ENCODE data around the gene TCF23. TPM values are rescaled to one million over a fixed set of nuclear protein-coding genes. Genes with fewer than 3 reads are reported as not detected.

The TCF23 gene
- total RNA-seq, 4 donors from 2014 or later: 0.12 to 0.56 TPM; not detected in 2

DNA sequence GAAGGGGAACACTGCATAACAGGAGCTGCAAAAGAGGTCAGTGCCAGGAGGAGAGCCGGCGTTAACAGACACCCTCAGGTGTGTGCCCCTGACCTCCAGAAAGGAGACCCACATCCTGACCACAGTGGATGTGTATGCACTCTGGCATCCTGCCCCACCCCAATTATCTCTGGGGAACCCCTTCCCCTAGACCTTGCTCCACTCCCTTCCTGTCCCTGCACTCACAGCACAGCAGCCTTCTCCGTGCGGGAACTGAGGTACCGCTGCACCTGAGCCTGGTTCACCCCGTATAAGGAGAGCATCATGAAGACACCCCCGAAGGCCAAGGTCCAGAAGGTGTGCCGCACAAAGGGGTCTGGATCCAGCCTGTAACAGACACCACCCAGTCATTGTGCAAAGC, 55.8 kb downstream of the TCF23 start:
- TF ChIP-seq, protein P1, sequence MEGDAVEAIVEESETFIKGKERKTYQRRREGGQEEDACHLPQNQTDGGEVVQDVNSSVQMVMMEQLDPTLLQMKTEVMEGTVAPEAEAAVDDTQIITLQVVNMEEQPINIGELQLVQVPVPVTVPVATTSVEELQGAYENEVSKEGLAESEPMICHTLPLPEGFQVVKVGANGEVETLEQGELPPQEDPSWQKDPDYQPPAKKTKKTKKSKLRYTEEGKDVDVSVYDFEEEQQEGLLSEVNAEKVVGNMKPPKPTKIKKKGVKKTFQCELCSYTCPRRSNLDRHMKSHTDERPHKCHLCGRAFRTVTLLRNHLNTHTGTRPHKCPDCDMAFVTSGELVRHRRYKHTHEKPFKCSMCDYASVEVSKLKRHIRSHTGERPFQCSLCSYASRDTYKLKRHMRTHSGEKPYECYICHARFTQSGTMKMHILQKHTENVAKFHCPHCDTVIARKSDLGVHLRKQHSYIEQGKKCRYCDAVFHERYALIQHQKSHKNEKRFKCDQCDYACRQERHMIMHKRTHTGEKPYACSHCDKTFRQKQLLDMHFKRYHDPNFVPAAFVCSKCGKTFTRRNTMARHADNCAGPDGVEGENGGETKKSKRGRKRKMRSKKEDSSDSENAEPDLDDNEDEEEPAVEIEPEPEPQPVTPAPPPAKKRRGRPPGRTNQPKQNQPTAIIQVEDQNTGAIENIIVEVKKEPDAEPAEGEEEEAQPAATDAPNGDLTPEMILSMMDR (IDR thresholded peaks at IDR 0.05): no peak
- no peak for ATAC-seq (ENCODE audit: low FRiP score)
- no peak for DNase-seq (ENCODE audit: low spot score)

DNA sequence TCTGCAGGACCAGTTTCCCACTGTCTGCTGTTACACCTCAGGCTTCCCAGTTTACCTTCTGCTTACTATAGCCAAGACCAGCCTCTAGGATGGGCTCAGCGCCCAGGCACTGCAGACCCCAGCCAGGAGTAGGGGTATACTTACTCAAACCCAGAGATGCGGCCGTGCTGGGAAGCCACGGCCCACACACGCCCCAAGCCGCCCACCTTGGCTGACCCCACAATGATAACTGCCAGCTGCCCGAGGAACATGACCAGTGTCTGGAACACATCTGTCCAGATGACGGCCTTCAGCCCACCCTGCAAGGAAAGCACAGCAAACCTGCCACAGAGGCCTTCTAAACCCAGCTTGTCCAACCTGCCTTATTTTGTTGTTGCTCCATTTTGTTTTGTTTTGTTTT, 56.4 kb downstream of the TCF23 start:
- TF ChIP-seq, protein P1 (IDR thresholded peaks at IDR 0.05): no peak
- DNase-seq (ENCODE audit: low spot score): no peak
- ATAC-seq (ENCODE audit: low FRiP score): no peak

DNA sequence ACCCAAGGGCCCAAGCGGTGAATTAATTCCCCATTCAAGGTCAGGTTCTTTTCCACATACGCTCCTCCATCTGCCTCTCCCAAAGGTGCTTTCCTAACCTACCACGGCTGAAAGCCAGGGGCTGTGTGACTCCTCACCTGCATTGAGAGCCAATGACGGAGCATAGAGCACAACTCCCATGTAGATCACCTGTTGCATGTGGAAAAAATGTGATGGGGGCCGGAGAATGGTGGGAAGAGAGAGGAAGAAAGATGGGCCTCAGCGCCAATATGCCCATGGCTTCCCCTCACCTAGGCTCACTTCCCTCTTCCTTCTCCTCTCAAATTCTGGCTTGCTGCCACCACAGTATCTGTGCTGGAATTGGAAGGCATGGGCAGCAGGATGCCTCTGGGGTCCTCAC, 57.5 kb downstream of the TCF23 start:
- ATAC-seq (ENCODE audit: low FRiP score): no peak
- DNase-seq (ENCODE audit: low spot score): no peak
- TF ChIP-seq, protein P1 (IDR thresholded peaks at IDR 0.05): no peak

Other genes starting within 250 kb of the TCF23 start
- gene MAPRE3, start 178.4 kb upstream of the TCF23 start, total RNA-seq: 10 to 100 TPM; 11.5 to 24.2 (median 12.3) TPM
- 10 to 100 TPM; 52.4 to 76.0 (median 64.7) TPM for gene TMEM214, start 116.0 kb upstream of the TCF23 start, total RNA-seq
- 10 to 100 TPM in 2 of 4 donors, 1 to 10 TPM in 2; 6.8 to 14.4 (median 10.3) TPM for gene AGBL5, start 97.3 kb upstream of the TCF23 start, total RNA-seq
- gene OST4, start 77.3 kb upstream of the TCF23 start, total RNA-seq: 100 to 1,000 TPM; 221 to 396 (median 282) TPM
- gene EMILIN1, start 70.4 kb upstream of the TCF23 start, total RNA-seq: 10 to 100 TPM; 27.5 to 62.7 (median 41.2) TPM
- 1 to 10 TPM; 1.6 to 3.3 (median 2.1) TPM for gene KHK, start 62.2 kb upstream of the TCF23 start, total RNA-seq
- gene CGREF1, start 29.9 kb upstream of the TCF23 start, total RNA-seq: 1 to 10 TPM; 1.3 to 9.3 (median 5.5) TPM
- 1 to 10 TPM in 1 of 4 donors, under 1 TPM in 2, not detected in 1; 0.50 to 1.1 (median 0.65) TPM for gene ABHD1, start 25.2 kb upstream of the TCF23 start, total RNA-seq
- 10 to 100 TPM; 60.7 to 76.5 (median 65.7) TPM for gene PREB, start 14.4 kb upstream of the TCF23 start, total RNA-seq
- not detected for gene PRR30, start 9.6 kb upstream of the TCF23 start, total RNA-seq
- gene ATRAID, start 63.0 kb downstream of the TCF23 start, total RNA-seq: 100 to 1,000 TPM; 114 to 197 (median 157) TPM
- 100 to 1,000 TPM in 1 of 4 donors, 10 to 100 TPM in 3; 37.4 to 106 (median 83.6) TPM for gene SLC5A6, start 63.3 kb downstream of the TCF23 start, total RNA-seq
- 10 to 100 TPM; 14.6 to 29.3 (median 24.7) TPM for gene CAD, start 68.4 kb downstream of the TCF23 start, total RNA-seq
- gene SLC30A3, start 114.0 kb downstream of the TCF23 start, total RNA-seq: not detected
- gene DNAJC5G, start 126.4 kb downstream of the TCF23 start, total RNA-seq: under 1 TPM in 1 of 4 donors, not detected in 3; 0.79 TPM
- gene TRIM54, start 133.4 kb downstream of the TCF23 start, total RNA-seq: 1 to 10 TPM in 1 of 4 donors, not detected in 3; 2.5 TPM
- gene UCN, start 159.4 kb downstream of the TCF23 start, total RNA-seq: 1 to 10 TPM; 1.4 to 4.9 (median 2.3) TPM
- 10 to 100 TPM; 63.0 to 97.8 (median 77.2) TPM for gene MPV17, start 174.1 kb downstream of the TCF23 start, total RNA-seq
- gene GTF3C2, start 207.8 kb downstream of the TCF23 start, total RNA-seq: 10 to 100 TPM; 24.8 to 76.1 (median 34.8) TPM
- 10 to 100 TPM; 33.4 to 53.0 (median 42.5) TPM for gene EIF2B4, start 221.3 kb downstream of the TCF23 start, total RNA-seq
- 100 to 1,000 TPM in 3 of 4 donors, 10 to 100 TPM in 1; 92.6 to 116 (median 105) TPM for gene SNX17, start 221.6 kb downstream of the TCF23 start, total RNA-seq
- gene ZNF513, start 231.7 kb downstream of the TCF23 start, total RNA-seq: 10 to 100 TPM in 2 of 4 donors, 1 to 10 TPM in 2; 8.2 to 17.2 (median 11.1) TPM